SK-N-SH treated with all-trans-retinoic acid at 6 μM for 48 hours (cell line): Measurements from ENCODE around the gene CCDC24.

ENCODE experiments used
- ATAC-seq: fragments of 200-7000 bp; cut with Tn5 transposase; 3 replicates; pipeline ENCODE4 v1.9.1; 2020; ENCODE audit warnings: mild to moderate bottlenecking, moderate library complexity
- ARNTL ChIP-seq: fragments of 450-650 bp; formaldehyde crosslinking; IDR thresholded peaks from 2 replicates; pipeline ENCODE4 v1.5.0; 2020; ENCODE audit warnings: low read depth, mild to moderate bottlenecking, moderate library complexity, borderline replicate concordance
- BACH2 ChIP-seq: fragments of 250-450 bp; sonication (Bioruptor Pico); IDR thresholded peaks from 2 replicates; pipeline ENCODE4 v1.9.0; 2021; ENCODE audit warnings: mild to moderate bottlenecking, borderline replicate concordance
- ESRRG ChIP-seq: fragments of 250-450 bp; sonication (Bioruptor Pico); IDR thresholded peaks from 2 replicates; pipeline ENCODE4 v1.6.1; 2021; ENCODE audit warnings: mild to moderate bottlenecking
- GLIS3 ChIP-seq: fragments of 250-450 bp; sonication (Bioruptor Pico); IDR thresholded peaks from 2 replicates; pipeline ENCODE4 v1.5.0; 2020; ENCODE audit warnings: mild to moderate bottlenecking, moderate library complexity
- ISL1 ChIP-seq: fragments of 250-450 bp; sonication (Bioruptor Pico); IDR thresholded peaks from 2 replicates; pipeline ENCODE4 v2.1.2; 2022; ENCODE audit warnings: mild to moderate bottlenecking, moderate library complexity
- OSR1 ChIP-seq: fragments of 250-450 bp; sonication (Bioruptor Pico); IDR thresholded peaks from 2 replicates; pipeline ENCODE4 v1.8.0; 2022; ENCODE audit warnings: moderate library complexity, mild to moderate bottlenecking, inconsistent platforms
- PPARA ChIP-seq: fragments of 250-450 bp; sonication (Bioruptor Pico); IDR thresholded peaks from 2 replicates; pipeline ENCODE4 v1.5.0; 2020; ENCODE audit warnings: mild to moderate bottlenecking, borderline replicate concordance
- RARB ChIP-seq: fragments of 250-450 bp; sonication (Bioruptor Pico); IDR thresholded peaks from 2 replicates; pipeline ENCODE4 v1.8.0; 2021; ENCODE audit warnings: mild to moderate bottlenecking, moderate library complexity
- SNAI2 ChIP-seq: fragments of 250-450 bp; sonication (Bioruptor Pico); IDR thresholded peaks from 2 replicates; pipeline ENCODE4 v1.5.0; 2020; ENCODE audit warnings: mild to moderate bottlenecking, moderate library complexity
- TCF4 ChIP-seq: fragments of 250-450 bp; sonication (Bioruptor Pico); IDR thresholded peaks from 2 replicates; pipeline ENCODE4 v1.8.0; 2021; ENCODE audit warnings: mild to moderate bottlenecking, moderate library complexity, borderline replicate concordance
- TOX ChIP-seq: fragments of 250-450 bp; sonication (Bioruptor Pico); IDR thresholded peaks from 2 replicates; pipeline ENCODE4 v1.8.0; 2021; ENCODE audit warnings: mild to moderate bottlenecking, moderate library complexity, borderline replicate concordance
- ZC3H10 ChIP-seq: fragments of 250-450 bp; sonication (Bioruptor Pico); IDR thresholded peaks from 2 replicates; pipeline ENCODE4 v1.5.1; 2021; ENCODE audit warnings: mild to moderate bottlenecking, moderate library complexity
- ZFP3 ChIP-seq: fragments of 250-450 bp; sonication (Bioruptor Pico); IDR thresholded peaks from 2 replicates; pipeline ENCODE4 v1.5.0; 2020; ENCODE audit warnings: mild to moderate bottlenecking, moderate library complexity
- ZFP30 ChIP-seq: fragments of 450-650 bp; formaldehyde crosslinking; IDR thresholded peaks from 2 replicates; pipeline ENCODE4 v1.5.0; 2022; ENCODE audit warnings: mild to moderate bottlenecking, moderate library complexity
- ZNF70 ChIP-seq: fragments of 450-650 bp; formaldehyde crosslinking; IDR thresholded peaks from 2 replicates; pipeline ENCODE4 v1.5.0; 2020; ENCODE audit warnings: mild to moderate bottlenecking, moderate library complexity
- ZNF8 ChIP-seq: fragments of 450-650 bp; formaldehyde crosslinking; IDR thresholded peaks from 2 replicates; pipeline ENCODE4 v1.5.0; 2020; ENCODE audit warnings: mild to moderate bottlenecking, moderate library complexity
- TF ChIP-seq, protein P1 (sequence below): fragments of 250-450 bp; sonication (Bioruptor Pico); IDR thresholded peaks from 2 replicates; pipeline ENCODE4 v1.8.0; 2020; ENCODE audit warnings: mild to moderate bottlenecking, moderate library complexity, borderline replicate concordance
- TF ChIP-seq, protein P2 (sequence below): fragments of 250-450 bp; sonication (Bioruptor Pico); IDR thresholded peaks from 2 replicates; pipeline ENCODE4 v1.5.0; 2020; ENCODE audit warnings: mild to moderate bottlenecking, moderate library complexity
- TF ChIP-seq, protein P3 (sequence below): fragments of 250-450 bp; sonication (Bioruptor Pico); IDR thresholded peaks from 2 replicates; pipeline ENCODE4 v1.5.1; 2020; ENCODE audit warnings: low read depth, mild to moderate bottlenecking, moderate library complexity
- TF ChIP-seq, protein P4 (sequence below): fragments of 250-450 bp; sonication (Bioruptor Pico); IDR thresholded peaks from 2 replicates; pipeline ENCODE4 v1.5.1; 2021; ENCODE audit warnings: mild to moderate bottlenecking, moderate library complexity
- TF ChIP-seq, protein P5 (sequence below): fragments of 250-450 bp; sonication (Bioruptor Pico); IDR thresholded peaks from 2 replicates; pipeline ENCODE4 v1.8.0; 2021; ENCODE audit warnings: low read depth, mild to moderate bottlenecking, moderate library complexity, borderline replicate concordance

Gene CCDC24

DNA sequence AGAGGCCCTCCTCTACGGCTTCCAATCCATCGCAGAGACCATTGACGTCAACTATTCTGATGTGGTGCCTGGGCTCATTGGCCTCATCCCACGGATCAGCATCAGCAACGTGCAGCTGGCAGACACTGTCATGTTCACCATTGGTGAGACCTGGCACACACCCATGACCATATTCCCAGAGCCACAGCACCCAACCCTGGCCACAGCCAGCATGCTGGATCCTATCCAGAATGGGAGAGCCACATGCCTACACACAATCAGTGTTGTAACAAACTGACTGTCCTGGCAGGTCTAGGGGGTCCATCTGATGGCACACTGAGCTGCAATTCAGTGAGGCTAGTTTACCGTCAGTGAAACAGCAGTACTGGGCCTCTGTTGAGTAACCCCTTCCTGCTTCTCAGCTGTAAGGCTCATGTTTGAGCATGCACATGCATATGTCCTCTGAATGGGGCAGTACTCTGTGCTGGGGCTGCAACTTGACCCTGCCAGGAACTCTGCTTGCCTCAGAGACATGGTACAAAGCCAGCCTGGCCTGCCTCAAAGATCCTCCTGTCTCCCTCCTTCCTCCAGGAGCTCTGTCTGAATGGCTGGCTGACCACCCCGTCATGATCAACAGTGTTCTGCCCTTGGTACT is 33.9 kb upstream of the CCDC24 start:
- TF ChIP-seq ZFP3 (CRISPR knock-in tag) (no peak), BACH2 (CRISPR knock-in tag) (no peak), ARNTL (CRISPR knock-in tag) (no peak)
- TF ChIP-seq, all 23 proteins: peak for 0
- no peak for ATAC-seq

DNA sequence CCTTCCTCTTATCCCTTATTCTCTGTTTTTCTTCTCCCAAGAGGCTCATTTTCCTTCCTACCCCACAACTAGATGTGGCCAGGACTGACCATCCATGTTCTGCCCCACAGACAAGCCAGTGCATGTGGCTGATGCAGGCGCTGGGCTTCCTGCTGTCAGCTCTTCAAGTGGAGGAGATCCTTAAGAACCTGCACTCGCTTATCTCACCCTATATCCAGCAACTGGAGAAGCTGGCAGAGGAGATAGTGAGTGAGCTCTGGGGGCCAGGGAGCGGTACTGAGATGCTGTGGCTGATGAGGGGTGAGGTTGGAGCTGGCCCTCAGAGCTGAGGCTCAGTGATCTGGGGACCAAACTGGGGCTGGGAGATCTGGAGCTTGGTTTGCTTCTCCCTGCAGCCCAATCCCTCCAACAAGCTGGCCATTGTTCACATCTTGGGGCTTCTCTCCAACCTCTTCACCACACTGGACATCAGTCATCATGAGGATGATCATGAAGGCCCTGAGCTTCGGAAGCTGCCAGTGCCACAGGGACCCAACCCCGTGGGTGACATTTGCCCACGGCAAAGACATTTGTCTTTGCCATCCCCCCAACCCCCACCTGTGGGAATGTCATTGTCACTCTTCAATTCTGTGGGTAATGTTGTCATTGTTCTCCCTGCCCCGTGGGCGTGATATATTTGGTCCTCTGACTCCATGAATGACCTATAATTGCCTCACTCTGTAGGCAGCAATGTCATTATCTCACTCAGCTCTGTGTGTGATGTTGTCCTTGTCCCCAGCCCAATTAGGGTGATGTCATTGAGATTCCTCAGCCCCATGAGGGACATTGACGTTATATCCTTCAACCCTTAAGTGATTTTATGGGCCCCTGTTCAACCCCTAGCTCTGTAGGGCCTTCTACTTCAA is 32.8 kb upstream of the CCDC24 start:
- no peak for TF ChIP-seq ARNTL (CRISPR knock-in tag)
- TF ChIP-seq, protein P1, sequence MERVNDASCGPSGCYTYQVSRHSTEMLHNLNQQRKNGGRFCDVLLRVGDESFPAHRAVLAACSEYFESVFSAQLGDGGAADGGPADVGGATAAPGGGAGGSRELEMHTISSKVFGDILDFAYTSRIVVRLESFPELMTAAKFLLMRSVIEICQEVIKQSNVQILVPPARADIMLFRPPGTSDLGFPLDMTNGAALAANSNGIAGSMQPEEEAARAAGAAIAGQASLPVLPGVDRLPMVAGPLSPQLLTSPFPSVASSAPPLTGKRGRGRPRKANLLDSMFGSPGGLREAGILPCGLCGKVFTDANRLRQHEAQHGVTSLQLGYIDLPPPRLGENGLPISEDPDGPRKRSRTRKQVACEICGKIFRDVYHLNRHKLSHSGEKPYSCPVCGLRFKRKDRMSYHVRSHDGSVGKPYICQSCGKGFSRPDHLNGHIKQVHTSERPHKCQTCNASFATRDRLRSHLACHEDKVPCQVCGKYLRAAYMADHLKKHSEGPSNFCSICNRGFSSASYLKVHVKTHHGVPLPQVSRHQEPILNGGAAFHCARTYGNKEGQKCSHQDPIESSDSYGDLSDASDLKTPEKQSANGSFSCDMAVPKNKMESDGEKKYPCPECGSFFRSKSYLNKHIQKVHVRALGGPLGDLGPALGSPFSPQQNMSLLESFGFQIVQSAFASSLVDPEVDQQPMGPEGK (CRISPR knock-in tag): no peak
- TF ChIP-seq, protein P2, sequence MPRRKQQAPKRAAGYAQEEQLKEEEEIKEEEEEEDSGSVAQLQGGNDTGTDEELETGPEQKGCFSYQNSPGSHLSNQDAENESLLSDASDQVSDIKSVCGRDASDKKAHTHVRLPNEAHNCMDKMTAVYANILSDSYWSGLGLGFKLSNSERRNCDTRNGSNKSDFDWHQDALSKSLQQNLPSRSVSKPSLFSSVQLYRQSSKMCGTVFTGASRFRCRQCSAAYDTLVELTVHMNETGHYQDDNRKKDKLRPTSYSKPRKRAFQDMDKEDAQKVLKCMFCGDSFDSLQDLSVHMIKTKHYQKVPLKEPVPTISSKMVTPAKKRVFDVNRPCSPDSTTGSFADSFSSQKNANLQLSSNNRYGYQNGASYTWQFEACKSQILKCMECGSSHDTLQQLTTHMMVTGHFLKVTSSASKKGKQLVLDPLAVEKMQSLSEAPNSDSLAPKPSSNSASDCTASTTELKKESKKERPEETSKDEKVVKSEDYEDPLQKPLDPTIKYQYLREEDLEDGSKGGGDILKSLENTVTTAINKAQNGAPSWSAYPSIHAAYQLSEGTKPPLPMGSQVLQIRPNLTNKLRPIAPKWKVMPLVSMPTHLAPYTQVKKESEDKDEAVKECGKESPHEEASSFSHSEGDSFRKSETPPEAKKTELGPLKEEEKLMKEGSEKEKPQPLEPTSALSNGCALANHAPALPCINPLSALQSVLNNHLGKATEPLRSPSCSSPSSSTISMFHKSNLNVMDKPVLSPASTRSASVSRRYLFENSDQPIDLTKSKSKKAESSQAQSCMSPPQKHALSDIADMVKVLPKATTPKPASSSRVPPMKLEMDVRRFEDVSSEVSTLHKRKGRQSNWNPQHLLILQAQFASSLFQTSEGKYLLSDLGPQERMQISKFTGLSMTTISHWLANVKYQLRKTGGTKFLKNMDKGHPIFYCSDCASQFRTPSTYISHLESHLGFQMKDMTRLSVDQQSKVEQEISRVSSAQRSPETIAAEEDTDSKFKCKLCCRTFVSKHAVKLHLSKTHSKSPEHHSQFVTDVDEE: no peak
- TF ChIP-seq BACH2 (CRISPR knock-in tag): no peak
- TF ChIP-seq GLIS3 (CRISPR knock-in tag): no peak
- TF ChIP-seq ZC3H10 (CRISPR knock-in tag): no peak
- TF ChIP-seq, protein P3, sequence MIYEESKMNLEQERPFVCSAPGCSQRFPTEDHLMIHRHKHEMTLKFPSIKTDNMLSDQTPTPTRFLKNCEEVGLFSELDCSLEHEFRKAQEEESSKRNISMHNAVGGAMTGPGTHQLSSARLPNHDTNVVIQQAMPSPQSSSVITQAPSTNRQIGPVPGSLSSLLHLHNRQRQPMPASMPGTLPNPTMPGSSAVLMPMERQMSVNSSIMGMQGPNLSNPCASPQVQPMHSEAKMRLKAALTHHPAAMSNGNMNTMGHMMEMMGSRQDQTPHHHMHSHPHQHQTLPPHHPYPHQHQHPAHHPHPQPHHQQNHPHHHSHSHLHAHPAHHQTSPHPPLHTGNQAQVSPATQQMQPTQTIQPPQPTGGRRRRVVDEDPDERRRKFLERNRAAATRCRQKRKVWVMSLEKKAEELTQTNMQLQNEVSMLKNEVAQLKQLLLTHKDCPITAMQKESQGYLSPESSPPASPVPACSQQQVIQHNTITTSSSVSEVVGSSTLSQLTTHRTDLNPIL (CRISPR knock-in tag): no peak
- no peak for TF ChIP-seq SNAI2 (CRISPR knock-in tag)
- no peak for TF ChIP-seq OSR1 (CRISPR knock-in tag)
- no peak for TF ChIP-seq ZFP3 (CRISPR knock-in tag)
- TF ChIP-seq TOX (CRISPR knock-in tag): no peak
- TF ChIP-seq TCF4 (CRISPR knock-in tag): no peak
- TF ChIP-seq, protein P4, sequence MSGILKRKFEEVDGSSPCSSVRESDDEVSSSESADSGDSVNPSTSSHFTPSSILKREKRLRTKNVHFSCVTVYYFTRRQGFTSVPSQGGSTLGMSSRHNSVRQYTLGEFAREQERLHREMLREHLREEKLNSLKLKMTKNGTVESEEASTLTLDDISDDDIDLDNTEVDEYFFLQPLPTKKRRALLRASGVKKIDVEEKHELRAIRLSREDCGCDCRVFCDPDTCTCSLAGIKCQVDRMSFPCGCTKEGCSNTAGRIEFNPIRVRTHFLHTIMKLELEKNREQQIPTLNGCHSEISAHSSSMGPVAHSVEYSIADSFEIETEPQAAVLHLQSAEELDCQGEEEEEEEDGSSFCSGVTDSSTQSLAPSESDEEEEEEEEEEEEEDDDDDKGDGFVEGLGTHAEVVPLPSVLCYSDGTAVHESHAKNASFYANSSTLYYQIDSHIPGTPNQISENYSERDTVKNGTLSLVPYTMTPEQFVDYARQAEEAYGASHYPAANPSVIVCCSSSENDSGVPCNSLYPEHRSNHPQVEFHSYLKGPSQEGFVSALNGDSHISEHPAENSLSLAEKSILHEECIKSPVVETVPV (CRISPR knock-in tag): no peak
- no peak for TF ChIP-seq RARB (CRISPR knock-in tag)
- TF ChIP-seq ZNF8 (CRISPR knock-in tag): no peak
- no peak for TF ChIP-seq ZNF70 (CRISPR knock-in tag)
- TF ChIP-seq ISL1 (CRISPR knock-in tag): no peak
- TF ChIP-seq, protein P5, sequence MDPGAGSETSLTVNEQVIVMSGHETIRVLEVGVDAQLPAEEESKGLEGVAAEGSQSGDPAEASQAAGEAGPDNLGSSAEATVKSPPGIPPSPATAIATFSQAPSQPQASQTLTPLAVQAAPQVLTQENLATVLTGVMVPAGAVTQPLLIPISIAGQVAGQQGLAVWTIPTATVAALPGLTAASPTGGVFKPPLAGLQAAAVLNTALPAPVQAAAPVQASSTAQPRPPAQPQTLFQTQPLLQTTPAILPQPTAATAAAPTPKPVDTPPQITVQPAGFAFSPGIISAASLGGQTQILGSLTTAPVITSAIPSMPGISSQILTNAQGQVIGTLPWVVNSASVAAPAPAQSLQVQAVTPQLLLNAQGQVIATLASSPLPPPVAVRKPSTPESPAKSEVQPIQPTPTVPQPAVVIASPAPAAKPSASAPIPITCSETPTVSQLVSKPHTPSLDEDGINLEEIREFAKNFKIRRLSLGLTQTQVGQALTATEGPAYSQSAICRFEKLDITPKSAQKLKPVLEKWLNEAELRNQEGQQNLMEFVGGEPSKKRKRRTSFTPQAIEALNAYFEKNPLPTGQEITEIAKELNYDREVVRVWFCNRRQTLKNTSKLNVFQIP: no peak
- no peak for ATAC-seq

DNA sequence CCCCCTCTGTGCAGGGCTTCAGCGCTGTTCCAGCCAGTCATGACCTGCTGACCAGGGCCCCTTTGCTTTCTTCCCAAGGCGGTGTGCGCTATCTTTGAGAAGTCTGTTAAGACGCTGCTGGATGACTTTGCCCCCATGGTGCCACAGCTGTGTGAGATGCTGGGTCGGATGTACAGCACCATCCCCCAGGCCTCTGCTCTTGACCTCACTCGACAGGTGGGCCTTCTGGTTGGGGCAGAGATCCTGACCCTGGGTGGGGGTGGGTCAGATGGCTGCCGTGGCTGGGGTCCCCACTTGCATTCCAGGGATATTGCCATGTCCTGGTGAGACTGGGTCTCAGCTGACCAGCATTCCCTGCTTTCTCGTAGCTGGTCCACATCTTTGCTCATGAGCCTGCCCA is 30.6 kb upstream of the CCDC24 start:
- TF ChIP-seq TOX (CRISPR knock-in tag) (no peak), ZFP30 (no peak), PPARA (CRISPR knock-in tag) (no peak), ZNF70 (CRISPR knock-in tag) (no peak), ARNTL (CRISPR knock-in tag) (no peak), ZNF8 (CRISPR knock-in tag) (no peak), TCF4 (CRISPR knock-in tag) (no peak), ZFP3 (CRISPR knock-in tag) (no peak), ZC3H10 (CRISPR knock-in tag) (no peak), BACH2 (CRISPR knock-in tag) (no peak), GLIS3 (CRISPR knock-in tag) (no peak), ISL1 (CRISPR knock-in tag) (no peak), ESRRG (no peak), OSR1 (CRISPR knock-in tag) (no peak)
- TF ChIP-seq, protein P3 (CRISPR knock-in tag): no peak
- no peak for ATAC-seq
